ENCODE measurements around the gene CAP2.
"Not testable (repeated sequence)": the region's sequence is repeated elsewhere in the genome, so short reads cannot be mapped to it uniquely, and the experiment has no call there.

The CAP2 gene

GRCh38 chr6:17501982-17502704, 108.7 kb downstream of the CAP2 start:
- no peak for DNase-seq (ENCODE audit: low read depth in 2 of 2)

- no peak for DNase-seq (ENCODE audit: low read depth in 2 of 2)
Observed at GRCh38 chr6:17503051-17503450, 109.7 kb downstream of the CAP2 start.

GRCh38 chr6:17504005-17504404, 110.6 kb downstream of the CAP2 start:
- DNase-seq (ENCODE audit: low read depth in 2 of 2) = no peak

- no peak for DNase-seq (ENCODE audit: low read depth in 2 of 2)
Observed at GRCh38 chr6:17505062-17505476, 111.7 kb downstream of the CAP2 start.

- no peak for DNase-seq (ENCODE audit: low read depth in 2 of 2)
Observed at GRCh38 chr6:17505767-17506280, 112.4 kb downstream of the CAP2 start.

- no peak for DNase-seq (ENCODE audit: low read depth in 2 of 2)
Observed at GRCh38 chr6:17506531-17506930, 113.1 kb downstream of the CAP2 start.

GRCh38 chr6:17506962-17507361, 113.6 kb downstream of the CAP2 start:
- DNase-seq (ENCODE audit: low read depth in 2 of 2) = no peak

- DNase-seq (ENCODE audit: low read depth in 2 of 2) = no peak
Observed at GRCh38 chr6:17511084-17511483, 117.7 kb downstream of the CAP2 start.

- DNase-seq (ENCODE audit: low read depth in 2 of 2) = no peak
Observed at GRCh38 chr6:17511580-17511979, 118.2 kb downstream of the CAP2 start.

GRCh38 chr6:17519120-17519519, 125.7 kb downstream of the CAP2 start:
- DNase-seq (ENCODE audit: low read depth in 2 of 2) = no peak

- DNase-seq (ENCODE audit: low read depth in 2 of 2) = no peak
Observed at GRCh38 chr6:17525637-17526036, 132.2 kb downstream of the CAP2 start.

GRCh38 chr6:17527076-17527475, 133.7 kb downstream of the CAP2 start:
- DNase-seq (ENCODE audit: low read depth in 2 of 2) = no peak

GRCh38 chr6:17530321-17530835, 137.0 kb downstream of the CAP2 start:
- no peak for DNase-seq (ENCODE audit: low read depth in 2 of 2)

- DNase-seq (ENCODE audit: low read depth in 2 of 2) = peak; percentile 15 to 22
Observed at GRCh38 chr6:17536586-17536985, 143.2 kb downstream of the CAP2 start.

- DNase-seq (ENCODE audit: low read depth in 2 of 2) = no peak
Observed at GRCh38 chr6:17542243-17542642, 148.8 kb downstream of the CAP2 start.

- DNase-seq (ENCODE audit: low read depth in 2 of 2) = not testable (repeated sequence)
Observed at GRCh38 chr6:17545681-17546080, 152.3 kb downstream of the CAP2 start.

GRCh38 chr6:17551383-17551958, 158.1 kb downstream of the CAP2 start:
- no peak for DNase-seq (ENCODE audit: low read depth in 2 of 2)

- no peak for DNase-seq (ENCODE audit: low read depth in 2 of 2)
Observed at GRCh38 chr6:17552861-17553260, 159.5 kb downstream of the CAP2 start.

GRCh38 chr6:17556014-17556413, 162.6 kb downstream of the CAP2 start:
- no peak for DNase-seq (ENCODE audit: low read depth in 2 of 2)

GRCh38 chr6:17562636-17563035, 169.2 kb downstream of the CAP2 start:
- no peak for DNase-seq (ENCODE audit: low read depth in 2 of 2)

- DNase-seq (ENCODE audit: low read depth in 2 of 2) = no peak
Observed at GRCh38 chr6:17565399-17565798, 172.0 kb downstream of the CAP2 start.

- DNase-seq (ENCODE audit: low read depth in 2 of 2) = no peak
Observed at GRCh38 chr6:17574866-17575560, 181.6 kb downstream of the CAP2 start.

GRCh38 chr6:17577059-17577458, 183.7 kb downstream of the CAP2 start:
- DNase-seq (ENCODE audit: low read depth in 2 of 2) = no peak

Data from stimulated activated CD4-positive, alpha-beta T cell treated with anti-CD3 and anti-CD28 coated beads, Interleukin-15, amount 100 ng/mL, for 48 hours (primary cell).